ELR (cell line): Measurements from ENCODE around the gene RDH13.
"Not testable (repeated sequence)": the region's sequence is repeated elsewhere in the genome, so short reads cannot be mapped to it uniquely, and the experiment has no call there.

Experiments used
- DNase-seq: peaks from one replicate; pipeline ENCODE4 v3.0.0-alpha.2; 2015; ENCODE audit warnings: low read depth

Gene RDH13

GRCh38 chr19:55015126-55015525 is 47.8 kb downstream of the RDH13 start:
- DNase-seq, result no peak

GRCh38 chr19:55014714-55015113 is 48.2 kb downstream of the RDH13 start:
- DNase-seq, result no peak

DNA sequence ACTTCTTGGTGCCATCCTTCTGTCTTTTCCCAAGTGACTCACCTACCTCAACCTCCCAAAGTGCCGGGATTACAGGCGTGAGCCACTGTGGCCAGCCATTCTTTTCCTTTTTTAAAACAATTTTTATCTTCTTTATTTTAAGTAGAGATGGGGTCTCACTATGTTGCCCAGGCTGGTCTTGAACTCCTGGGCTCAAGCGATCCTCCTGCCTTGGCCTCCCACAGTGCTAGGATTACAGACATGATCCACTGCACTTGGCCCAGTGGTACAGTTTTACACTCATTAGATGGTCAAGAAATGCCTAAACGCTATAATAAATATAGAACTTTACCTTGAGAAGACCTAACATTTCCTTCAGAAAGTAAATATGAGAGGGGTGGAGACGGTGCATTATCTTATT is 49.4 kb downstream of the RDH13 start:
- DNase-seq, result no peak

GRCh38 chr19:55012306-55012705 is 50.6 kb downstream of the RDH13 start:
- no peak for DNase-seq

DNA sequence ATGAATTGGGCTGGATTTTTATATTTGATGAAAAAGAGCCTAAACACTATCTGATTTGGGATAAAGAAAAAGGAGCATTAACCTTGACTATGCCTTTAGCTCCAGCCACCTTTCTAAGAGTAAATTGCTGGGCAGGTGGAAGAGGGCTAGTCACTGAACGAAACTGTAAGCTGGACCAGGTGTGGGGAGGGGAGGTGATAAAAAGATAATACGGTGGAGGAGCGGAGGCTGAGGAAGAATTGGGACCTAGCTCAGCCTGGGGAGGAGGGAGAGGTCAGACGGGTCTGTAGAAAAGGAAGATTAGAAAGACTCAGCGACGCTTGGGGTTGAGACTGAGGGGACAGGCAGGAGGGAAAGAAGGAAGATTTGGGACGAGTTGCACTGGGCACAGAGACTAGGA is 52.4 kb downstream of the RDH13 start:
- DNase-seq, result not testable (repeated sequence)

- DNase-seq, result not testable (repeated sequence)
Observed at GRCh38 chr19:55008781-55009180, 54.2 kb downstream of the RDH13 start.

DNA sequence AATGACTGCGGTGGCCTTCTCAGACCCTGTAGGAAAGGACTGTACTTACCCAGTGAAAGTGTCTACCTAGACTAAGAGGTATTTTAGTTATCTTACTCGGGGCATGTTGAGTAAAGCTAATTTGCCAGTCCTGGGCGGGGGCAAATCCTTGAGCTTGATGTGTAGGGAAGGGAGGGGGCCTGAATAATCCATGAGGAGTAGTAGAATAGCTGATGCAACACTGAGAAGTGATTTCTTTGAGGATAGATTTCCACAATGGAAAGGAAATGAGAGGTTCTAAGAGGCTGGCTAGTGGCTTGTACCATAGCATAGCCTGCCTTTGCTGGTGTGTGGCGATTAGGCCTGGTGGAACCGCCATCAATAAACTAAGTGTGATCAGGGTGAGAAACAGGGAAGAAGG is 54.8 kb downstream of the RDH13 start:
- DNase-seq, result not testable (repeated sequence)

DNA sequence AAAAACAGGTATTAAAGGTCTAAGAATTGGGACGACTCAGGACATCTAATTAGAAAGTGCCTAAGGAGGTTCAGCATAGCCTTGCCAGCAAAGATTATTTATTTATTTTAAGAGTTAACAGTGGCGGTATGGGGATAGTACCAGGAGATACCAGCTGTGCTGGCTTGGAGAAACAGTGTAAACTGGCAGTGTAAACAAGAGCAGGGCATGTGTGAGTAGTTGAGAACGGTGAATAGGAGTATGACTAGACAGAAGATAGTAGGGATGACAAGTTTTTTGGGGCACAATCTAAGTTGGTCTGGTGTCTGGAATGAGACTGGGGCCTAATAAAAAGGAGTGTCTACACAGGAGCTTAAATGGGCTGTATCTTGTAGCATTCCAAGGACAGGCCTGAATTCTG is 55.4 kb downstream of the RDH13 start:
- DNase-seq, result not testable (repeated sequence)

DNA sequence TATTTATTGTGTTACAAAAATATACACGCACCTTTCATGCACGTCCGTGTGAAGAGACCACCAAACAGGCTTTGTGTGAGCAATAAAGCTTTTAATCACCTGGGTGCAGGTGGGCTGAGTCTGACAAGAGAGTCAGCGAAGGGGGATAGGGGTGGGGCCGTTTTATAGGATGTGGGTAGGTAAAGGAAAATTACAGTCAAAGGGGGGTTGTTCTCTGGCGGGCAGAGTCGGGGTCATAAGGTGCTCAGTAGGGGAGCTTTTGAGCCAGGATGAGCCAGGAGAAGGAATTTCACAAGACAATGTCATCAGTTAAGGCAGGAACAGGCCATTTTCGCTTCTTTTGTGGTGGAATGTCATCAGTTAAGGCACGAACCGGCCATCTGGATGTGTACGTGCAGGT is 56.2 kb downstream of the RDH13 start:
- DNase-seq, result not testable (repeated sequence)

GRCh38 chr19:55005684-55006488 is 57.1 kb downstream of the RDH13 start:
- DNase-seq, result no peak

DNA sequence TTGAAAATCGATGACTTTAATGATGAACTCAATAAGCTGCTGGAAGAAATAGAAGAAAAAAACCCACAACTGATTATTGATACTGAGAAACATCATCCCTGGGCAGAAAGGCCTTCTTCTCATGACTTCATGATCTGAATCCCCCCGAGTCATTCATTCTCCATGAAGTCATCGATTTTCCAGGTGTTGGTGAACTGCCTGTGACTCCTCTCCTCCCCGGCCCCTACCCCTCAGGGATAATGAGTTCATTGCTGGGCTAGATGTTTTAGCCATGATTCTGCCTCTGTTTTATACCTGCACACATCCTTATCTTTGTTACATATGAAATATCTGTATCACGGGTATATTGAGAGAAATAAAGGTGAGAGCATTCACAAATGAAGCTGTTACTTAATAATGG is 62.2 kb downstream of the RDH13 start:
- no peak for DNase-seq

DNA sequence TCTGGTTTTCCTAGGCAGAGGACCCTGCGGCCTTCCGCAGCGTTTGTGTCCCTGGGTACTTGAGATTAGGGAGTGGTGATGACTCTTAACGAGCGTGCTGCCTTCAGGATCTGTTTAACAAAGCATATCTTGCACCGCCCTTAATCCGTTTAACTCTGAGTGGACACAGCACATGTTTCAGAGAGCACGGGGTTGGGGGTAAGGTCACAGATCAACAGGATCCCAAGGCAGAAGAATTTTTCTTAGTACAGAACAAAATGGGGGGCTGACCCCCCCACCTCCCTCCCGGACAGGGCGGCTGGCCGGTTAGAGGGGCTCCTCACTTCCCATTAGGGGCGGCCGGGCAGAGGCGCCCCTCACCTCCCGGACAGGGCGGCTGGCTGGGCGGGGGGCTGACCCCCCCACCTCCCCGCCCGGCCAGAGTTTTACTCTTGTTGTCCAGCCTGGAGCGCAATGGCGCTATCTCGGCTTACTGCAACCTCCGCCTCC is 64.2 kb downstream of the RDH13 start:
- not testable (repeated sequence) for DNase-seq

DNA sequence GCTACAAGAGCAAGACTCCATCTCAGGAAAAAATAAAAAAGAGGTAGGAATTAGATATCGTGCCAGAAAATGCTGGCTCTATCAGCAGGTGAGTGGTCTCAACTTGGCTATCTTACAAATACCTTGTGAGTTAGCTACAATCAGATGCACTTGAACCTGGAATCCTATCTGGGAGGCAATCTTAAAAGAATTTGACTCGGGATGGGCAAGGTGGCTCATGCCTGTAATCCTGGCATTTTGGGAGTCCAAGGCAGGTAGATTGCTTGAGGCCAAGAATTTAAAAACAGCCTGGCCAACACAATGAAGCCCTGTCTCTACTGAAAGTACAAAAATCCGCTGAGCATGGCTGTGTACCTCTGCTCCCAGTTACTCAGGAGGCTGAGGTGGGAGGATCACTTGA is 67.4 kb downstream of the RDH13 start:
- no peak for DNase-seq
